ENCODE measurements around the gene MNDA.

MNDA gene

DNA sequence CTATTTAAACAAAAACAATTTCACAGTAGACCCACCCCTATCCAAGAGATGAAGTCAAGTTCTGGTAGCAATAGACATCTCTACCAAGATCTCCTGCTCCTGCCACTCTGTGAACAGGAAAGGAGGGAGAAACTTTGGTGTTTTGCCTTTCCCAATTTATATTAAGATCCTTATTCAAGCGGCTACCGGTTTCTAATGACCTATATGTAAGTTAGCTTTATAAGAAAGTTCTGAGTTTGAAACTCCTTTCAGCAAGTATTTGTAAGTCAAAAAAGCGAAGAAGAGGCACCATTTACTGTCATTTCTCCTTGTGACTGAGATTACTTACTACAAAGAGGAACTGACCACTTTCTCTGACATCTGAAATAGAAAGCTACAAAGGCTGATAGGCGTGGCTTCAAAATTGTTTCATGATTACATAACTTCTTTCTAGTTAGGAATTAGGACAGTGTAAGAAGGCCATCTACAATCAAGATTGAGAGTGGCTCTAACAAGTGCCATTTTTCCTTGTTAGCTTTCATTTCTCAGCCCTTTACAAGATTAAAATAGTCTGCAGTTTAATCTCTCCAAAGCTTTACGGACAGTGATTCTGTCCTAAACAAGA is at the start of gene MNDA:
TSS of gene MNDA (plus strand) at position 448 of the 604 bp plus-strand sequence. CDS start 10,803 bp downstream, outside the sequence.
- no peak for DNase-seq

DNA sequence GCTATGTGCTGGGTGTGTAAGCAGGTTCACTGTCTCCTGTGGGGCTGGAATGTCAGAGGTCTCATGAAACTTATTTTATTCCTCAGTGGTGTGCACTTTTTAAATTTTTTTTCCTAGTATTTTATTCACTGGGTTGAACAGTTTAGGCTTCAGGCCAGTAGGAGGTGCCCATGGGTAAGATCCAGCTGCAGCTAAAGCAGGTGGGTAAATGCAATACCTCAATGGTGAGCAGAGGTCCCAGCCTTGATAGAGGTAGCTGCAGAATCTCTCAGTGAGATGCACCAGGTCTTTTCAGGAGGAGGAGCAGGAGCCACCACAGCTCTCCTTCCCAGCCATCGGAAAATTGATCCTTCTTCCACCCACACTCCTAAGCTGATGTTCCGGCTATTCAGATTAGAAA is 37.5 kb upstream of the MNDA start:
- no peak for DNase-seq

GRCh38 chr1:158794247-158794646 is 36.9 kb upstream of the MNDA start:
- DNase-seq = no peak

- DNase-seq = no peak
Measured at GRCh38 chr1:158798531-158798930, 32.6 kb upstream of the MNDA start.

GRCh38 chr1:158799689-158800088 is 31.5 kb upstream of the MNDA start:
- DNase-seq = no peak

DNA sequence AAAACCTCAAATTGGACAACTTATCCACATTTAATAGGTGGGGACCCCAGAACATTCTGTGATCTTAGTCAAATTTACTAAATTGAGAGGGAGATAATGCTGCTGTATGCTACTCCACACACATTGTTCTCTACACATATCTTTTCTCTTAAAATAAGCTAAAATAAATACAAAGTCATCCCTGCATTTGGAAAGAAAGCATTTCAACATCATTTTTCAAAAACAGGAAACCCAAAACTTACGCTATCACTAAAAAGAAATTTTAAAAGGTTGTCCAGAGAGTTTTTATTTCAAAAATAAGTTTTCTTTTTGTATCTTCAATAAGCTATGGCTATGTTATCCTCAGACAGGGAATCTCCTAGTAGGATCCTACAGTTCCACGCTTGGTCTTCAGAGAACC is 30.6 kb upstream of the MNDA start:
- DNase-seq = no peak

- no peak for DNase-seq
Measured at GRCh38 chr1:158801396-158801795, 29.8 kb upstream of the MNDA start.

- DNase-seq = no peak
Measured at GRCh38 chr1:158803678-158804077, 27.5 kb upstream of the MNDA start.

GRCh38 chr1:158806916-158807536 is 24.1 kb upstream of the MNDA start:
- DNase-seq = no peak

GRCh38 chr1:158809256-158809655 is 21.9 kb upstream of the MNDA start:
- DNase-seq = no peak

DNA sequence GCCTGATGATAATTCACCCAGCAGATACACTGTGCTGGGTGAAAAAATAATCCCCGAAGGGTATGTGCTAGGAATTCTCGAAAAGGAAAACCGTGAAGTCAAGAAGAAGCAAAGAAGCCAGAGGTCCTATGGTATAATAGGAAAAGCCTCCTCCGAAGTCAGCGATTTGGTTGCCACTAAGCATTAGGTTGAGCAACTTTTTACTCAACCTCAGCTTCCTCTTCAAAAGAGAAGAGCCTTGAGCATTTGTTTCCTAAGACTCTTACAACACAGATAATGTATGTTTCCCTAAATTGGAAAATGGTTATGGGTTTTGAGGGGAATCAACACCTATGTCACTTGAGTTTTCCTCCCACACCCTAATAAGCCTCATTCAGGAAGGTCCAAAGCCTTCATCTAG is 21.3 kb upstream of the MNDA start:
- DNase-seq = no peak

DNA sequence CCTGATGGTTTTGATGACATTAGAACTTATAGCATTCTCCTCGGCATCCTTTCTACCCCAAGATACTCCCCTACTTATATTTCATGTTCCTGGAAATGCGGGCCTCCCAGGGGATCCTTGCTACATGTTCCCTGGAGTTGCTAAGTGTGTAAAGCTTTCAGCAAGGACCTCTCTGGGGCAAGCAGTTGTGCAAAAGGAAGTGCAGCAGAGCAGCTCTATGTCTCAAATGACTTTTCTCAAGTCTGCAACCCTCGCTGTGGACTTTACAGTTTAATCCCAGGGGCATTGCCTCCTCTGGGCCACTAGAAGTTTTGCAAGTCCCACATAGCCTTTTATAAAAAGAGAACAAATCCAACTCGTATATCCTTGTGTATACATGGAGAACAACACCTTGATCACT is 20.8 kb upstream of the MNDA start:
- DNase-seq = no peak

GRCh38 chr1:158812336-158812735 is 18.8 kb upstream of the MNDA start:
- DNase-seq = no peak

GRCh38 chr1:158813164-158813563 is 18.0 kb upstream of the MNDA start:
- no peak for DNase-seq

GRCh38 chr1:158814970-158815369 is 16.2 kb upstream of the MNDA start:
- no peak for DNase-seq

GRCh38 chr1:158818560-158818959 is 12.6 kb upstream of the MNDA start:
- no peak for DNase-seq

GRCh38 chr1:158818975-158819431 is 12.1 kb upstream of the MNDA start:
- DNase-seq = no peak

DNA sequence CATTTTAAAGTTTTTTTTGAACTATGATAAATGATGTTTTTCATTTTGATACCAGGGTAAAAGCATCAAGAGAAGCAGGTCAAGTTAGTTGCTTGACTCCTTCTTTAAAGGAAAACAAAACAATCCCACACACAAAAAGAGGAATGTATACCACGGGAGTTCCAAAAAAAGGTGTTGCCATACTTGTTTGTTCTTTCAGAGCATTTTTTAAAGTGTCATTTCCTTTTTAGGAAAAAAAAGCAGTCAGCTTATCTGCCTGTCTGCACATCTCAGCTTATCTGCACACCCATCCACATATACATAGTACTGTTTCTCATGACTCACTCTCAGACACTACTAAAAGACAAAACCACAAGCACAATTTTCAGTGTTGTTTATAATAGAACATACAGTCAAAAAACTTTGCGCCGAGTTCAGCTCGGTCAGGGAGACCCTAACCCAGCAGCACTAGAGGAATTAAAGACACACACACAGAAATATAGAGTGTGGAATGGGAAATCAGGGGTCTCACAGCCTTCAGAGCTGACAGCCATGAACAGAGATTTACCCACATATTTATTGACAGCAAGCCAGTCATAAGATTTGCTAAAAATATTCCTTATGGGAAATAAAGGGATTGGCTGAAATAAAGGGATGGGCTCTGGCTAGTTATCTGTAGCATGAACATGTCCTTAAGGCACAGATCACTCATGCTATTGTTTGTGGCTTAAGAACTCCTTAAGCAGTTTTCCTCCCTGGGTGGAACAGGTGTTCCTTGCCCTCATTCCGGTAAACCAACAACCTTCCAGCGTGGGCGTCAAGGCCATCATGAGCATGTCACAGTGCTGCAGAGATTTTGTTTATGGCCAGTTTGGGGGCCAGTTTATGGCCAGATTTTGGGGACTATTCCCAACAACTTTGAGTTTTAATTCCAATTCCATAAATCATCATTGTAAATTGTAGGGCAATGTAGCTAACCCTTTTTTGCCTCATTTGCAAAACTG is 11.4 kb upstream of the MNDA start:
- no peak for DNase-seq

DNA sequence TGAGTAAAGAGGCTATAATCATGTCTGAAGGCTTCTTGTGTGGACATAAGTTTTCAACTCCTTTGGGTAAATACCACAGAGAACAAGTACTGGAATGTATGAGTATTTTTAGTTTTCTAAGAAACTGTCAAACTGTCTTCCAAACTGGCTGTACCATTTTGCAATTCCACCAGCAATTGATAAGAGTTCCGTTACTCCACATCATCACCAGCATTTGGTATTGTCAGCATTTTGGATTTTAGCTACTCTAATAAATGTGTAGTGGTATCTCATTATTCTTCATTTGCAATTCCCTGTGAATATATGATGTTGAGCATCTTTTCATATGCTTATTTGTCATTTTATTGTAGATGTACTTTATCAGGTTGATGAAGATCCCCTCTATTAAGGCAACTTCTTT is 9.4 kb upstream of the MNDA start:
- DNase-seq = no peak

- DNase-seq = no peak
Measured at GRCh38 chr1:158830074-158830677, 975 bp upstream of the MNDA start.

- no peak for DNase-seq
Measured at GRCh38 chr1:158833264-158833663, 2.1 kb downstream of the MNDA start.

- DNase-seq = no peak
Measured at GRCh38 chr1:158836038-158836437, 4.9 kb downstream of the MNDA start.

GRCh38 chr1:158838660-158839059 is 7.5 kb downstream of the MNDA start:
- no peak for DNase-seq
